ENCODE measurements around the gene CDKAL1. TPM values are rescaled to one million over a fixed set of nuclear protein-coding genes. Genes with fewer than 3 reads are reported as not detected.

Gene CDKAL1
- total and polyA plus RNA-seq, 2 of the 13 experiments (the other 11 are each of a cell fraction or from before 2014, with no cell fraction given), result 9.5 to 27.7 TPM

DNA sequence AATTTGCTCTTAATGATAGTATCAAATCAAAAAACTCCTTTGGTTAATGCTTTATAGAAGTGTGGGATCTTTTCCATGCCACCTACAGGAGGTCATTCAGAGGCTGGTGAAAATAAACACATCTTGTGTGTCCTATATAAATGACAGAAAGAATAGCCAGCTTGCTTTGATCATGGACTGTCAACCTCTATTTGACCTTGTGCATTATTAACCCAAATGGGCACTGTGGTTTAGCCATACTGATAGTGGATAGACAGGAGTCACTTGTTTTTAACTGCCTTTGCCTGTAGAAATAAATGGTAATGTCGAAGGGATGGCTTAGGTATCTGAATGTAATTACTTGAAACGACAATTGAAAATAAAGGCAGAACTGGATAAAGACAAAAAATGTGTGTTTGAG, 123.8 kb downstream of the CDKAL1 start (continued):
- TF ChIP-seq ZBTB40 (IDR thresholded peaks at IDR 0.05) (no peak), ZBTB40 (CRISPR knock-in tag; IDR thresholded peaks at IDR 0.05) (no peak), FOXA1 (IDR thresholded peaks at IDR 0.05) (no peak), FOXA1 (CRISPR knock-in tag; IDR thresholded peaks at IDR 0.05) (peak; percentile 34; the same call in 1 of the 2 replicates), ZNF280B (CRISPR knock-in tag; IDR thresholded peaks at IDR 0.05; ENCODE audit: borderline replicate concordance) (no peak), RXRB (CRISPR knock-in tag; IDR thresholded peaks at IDR 0.05; ENCODE audit: borderline replicate concordance) (peak; percentile 60), ZNF589 (CRISPR knock-in tag; conservative IDR thresholded peaks at IDR 0.05) (no peak)
- TF ChIP-seq, protein P1, sequence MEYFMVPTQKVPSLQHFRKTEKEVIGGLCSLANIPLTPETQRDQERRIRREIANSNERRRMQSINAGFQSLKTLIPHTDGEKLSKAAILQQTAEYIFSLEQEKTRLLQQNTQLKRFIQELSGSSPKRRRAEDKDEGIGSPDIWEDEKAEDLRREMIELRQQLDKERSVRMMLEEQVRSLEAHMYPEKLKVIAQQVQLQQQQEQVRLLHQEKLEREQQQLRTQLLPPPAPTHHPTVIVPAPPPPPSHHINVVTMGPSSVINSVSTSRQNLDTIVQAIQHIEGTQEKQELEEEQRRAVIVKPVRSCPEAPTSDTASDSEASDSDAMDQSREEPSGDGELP (IDR thresholded peaks at IDR 0.05; ENCODE audit: borderline replicate concordance, low read depth), result no peak
- TF ChIP-seq, protein P2, sequence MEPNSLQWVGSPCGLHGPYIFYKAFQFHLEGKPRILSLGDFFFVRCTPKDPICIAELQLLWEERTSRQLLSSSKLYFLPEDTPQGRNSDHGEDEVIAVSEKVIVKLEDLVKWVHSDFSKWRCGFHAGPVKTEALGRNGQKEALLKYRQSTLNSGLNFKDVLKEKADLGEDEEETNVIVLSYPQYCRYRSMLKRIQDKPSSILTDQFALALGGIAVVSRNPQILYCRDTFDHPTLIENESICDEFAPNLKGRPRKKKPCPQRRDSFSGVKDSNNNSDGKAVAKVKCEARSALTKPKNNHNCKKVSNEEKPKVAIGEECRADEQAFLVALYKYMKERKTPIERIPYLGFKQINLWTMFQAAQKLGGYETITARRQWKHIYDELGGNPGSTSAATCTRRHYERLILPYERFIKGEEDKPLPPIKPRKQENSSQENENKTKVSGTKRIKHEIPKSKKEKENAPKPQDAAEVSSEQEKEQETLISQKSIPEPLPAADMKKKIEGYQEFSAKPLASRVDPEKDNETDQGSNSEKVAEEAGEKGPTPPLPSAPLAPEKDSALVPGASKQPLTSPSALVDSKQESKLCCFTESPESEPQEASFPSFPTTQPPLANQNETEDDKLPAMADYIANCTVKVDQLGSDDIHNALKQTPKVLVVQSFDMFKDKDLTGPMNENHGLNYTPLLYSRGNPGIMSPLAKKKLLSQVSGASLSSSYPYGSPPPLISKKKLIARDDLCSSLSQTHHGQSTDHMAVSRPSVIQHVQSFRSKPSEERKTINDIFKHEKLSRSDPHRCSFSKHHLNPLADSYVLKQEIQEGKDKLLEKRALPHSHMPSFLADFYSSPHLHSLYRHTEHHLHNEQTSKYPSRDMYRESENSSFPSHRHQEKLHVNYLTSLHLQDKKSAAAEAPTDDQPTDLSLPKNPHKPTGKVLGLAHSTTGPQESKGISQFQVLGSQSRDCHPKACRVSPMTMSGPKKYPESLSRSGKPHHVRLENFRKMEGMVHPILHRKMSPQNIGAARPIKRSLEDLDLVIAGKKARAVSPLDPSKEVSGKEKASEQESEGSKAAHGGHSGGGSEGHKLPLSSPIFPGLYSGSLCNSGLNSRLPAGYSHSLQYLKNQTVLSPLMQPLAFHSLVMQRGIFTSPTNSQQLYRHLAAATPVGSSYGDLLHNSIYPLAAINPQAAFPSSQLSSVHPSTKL (CRISPR knock-in tag; IDR thresholded peaks at IDR 0.05), result peak; percentile 81
